ENCODE measurements around the gene SIRPG. TPM values are rescaled to one million over a fixed set of nuclear protein-coding genes. Genes with fewer than 3 reads are reported as not detected.
A peak's percentile ranks its signal among the peaks of the same experiment; 100 is the strongest.

Gene SIRPG
- total and polyA plus RNA-seq, 10 of the 15 experiments (the other 5 are each of a cell fraction or from before 2014, with no cell fraction given): 1.1 to 13.0 (median 4.1) TPM

DNA sequence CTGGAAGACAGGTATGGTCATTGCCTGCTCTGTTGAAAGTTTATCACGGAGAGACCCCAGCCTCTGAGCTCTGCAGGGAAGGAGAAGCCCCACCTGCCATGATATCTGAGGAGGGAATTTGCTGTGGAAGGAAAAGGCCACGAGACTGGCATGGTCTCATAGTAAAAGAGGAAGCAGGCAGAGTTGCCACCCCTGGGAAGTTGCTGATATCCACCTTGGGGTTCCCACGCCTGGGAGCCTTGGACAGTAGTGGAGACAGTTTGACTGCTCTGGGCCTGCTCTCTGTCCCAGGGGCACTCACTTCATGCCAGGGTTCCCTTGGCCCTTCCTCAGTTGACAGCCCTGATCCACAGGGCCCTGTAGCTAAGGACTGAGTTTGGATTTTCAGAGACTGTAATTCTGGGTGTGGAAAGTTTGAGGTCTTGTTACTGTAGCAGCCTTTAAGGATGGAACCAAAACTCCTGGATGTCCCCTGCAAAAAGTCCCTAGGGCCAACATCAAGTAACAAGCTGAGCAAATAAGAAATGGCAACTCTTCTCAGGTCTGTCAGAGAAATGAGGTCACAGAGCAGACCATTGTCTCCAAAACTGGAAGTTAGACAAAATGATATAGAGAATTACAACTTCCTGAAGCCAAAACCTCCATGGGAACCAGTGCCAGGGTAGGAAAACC, 30.9 kb downstream of the SIRPG start (continued):
- TF ChIP-seq GABPA (IDR thresholded peaks at IDR 0.05; ENCODE audit: low read depth) (no peak), RAD21 (IDR thresholded peaks at IDR 0.05; ENCODE audit: insufficient read depth, low read depth, low read length) (no peak), CREB1 (IDR thresholded peaks at IDR 0.05; ENCODE audit: low read depth) (peak; percentile 34; the same call in 1 of the 2 replicates), SP1 (IDR thresholded peaks at IDR 0.05; ENCODE audit: low read depth, low read length) (no peak), ZNF24 (IDR thresholded peaks at IDR 0.05) (no peak), HDAC6 (IDR thresholded peaks at IDR 0.05; ENCODE audit: unreplicated experiment) (no peak), RUNX3 (IDR thresholded peaks at IDR 0.05; ENCODE audit: low read length) (peak; percentile 22; the same call in 1 of the 2 replicates), BMI1 (IDR thresholded peaks at IDR 0.05; ENCODE audit: borderline replicate concordance) (no peak), LARP7 (IDR thresholded peaks at IDR 0.05) (no peak), SIN3A (IDR thresholded peaks at IDR 0.05; ENCODE audit: low read depth, low read length) (no peak), ZNF274 (IDR thresholded peaks at IDR 0.05; ENCODE audit: insufficient read depth, insufficient read length) (no peak), POU2F2 (IDR thresholded peaks at IDR 0.05; ENCODE audit: borderline replicate concordance, low read depth, low read length) (no peak), RFX5 (IDR thresholded peaks at IDR 0.05; ENCODE audit: low read depth, low read length) (no peak), WRNIP1 (IDR thresholded peaks at IDR 0.05; ENCODE audit: borderline replicate concordance, low read depth, low read length) (no peak)
- TF ChIP-seq, protein P1, sequence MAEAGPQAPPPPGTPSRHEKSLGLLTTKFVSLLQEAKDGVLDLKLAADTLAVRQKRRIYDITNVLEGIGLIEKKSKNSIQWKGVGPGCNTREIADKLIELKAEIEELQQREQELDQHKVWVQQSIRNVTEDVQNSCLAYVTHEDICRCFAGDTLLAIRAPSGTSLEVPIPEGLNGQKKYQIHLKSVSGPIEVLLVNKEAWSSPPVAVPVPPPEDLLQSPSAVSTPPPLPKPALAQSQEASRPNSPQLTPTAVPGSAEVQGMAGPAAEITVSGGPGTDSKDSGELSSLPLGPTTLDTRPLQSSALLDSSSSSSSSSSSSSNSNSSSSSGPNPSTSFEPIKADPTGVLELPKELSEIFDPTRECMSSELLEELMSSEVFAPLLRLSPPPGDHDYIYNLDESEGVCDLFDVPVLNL (IDR thresholded peaks at IDR 0.05; ENCODE audit: low read depth, low read length): no peak
- TF ChIP-seq, protein P2, sequence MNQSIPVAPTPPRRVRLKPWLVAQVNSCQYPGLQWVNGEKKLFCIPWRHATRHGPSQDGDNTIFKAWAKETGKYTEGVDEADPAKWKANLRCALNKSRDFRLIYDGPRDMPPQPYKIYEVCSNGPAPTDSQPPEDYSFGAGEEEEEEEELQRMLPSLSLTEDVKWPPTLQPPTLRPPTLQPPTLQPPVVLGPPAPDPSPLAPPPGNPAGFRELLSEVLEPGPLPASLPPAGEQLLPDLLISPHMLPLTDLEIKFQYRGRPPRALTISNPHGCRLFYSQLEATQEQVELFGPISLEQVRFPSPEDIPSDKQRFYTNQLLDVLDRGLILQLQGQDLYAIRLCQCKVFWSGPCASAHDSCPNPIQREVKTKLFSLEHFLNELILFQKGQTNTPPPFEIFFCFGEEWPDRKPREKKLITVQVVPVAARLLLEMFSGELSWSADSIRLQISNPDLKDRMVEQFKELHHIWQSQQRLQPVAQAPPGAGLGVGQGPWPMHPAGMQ (IDR thresholded peaks at IDR 0.05; ENCODE audit: borderline replicate concordance): no peak
- TF ChIP-seq, protein P3, sequence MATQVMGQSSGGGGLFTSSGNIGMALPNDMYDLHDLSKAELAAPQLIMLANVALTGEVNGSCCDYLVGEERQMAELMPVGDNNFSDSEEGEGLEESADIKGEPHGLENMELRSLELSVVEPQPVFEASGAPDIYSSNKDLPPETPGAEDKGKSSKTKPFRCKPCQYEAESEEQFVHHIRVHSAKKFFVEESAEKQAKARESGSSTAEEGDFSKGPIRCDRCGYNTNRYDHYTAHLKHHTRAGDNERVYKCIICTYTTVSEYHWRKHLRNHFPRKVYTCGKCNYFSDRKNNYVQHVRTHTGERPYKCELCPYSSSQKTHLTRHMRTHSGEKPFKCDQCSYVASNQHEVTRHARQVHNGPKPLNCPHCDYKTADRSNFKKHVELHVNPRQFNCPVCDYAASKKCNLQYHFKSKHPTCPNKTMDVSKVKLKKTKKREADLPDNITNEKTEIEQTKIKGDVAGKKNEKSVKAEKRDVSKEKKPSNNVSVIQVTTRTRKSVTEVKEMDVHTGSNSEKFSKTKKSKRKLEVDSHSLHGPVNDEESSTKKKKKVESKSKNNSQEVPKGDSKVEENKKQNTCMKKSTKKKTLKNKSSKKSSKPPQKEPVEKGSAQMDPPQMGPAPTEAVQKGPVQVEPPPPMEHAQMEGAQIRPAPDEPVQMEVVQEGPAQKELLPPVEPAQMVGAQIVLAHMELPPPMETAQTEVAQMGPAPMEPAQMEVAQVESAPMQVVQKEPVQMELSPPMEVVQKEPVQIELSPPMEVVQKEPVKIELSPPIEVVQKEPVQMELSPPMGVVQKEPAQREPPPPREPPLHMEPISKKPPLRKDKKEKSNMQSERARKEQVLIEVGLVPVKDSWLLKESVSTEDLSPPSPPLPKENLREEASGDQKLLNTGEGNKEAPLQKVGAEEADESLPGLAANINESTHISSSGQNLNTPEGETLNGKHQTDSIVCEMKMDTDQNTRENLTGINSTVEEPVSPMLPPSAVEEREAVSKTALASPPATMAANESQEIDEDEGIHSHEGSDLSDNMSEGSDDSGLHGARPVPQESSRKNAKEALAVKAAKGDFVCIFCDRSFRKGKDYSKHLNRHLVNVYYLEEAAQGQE (IDR thresholded peaks at IDR 0.05; ENCODE audit: low read depth, low read length): no peak
- TF ChIP-seq, protein P4, sequence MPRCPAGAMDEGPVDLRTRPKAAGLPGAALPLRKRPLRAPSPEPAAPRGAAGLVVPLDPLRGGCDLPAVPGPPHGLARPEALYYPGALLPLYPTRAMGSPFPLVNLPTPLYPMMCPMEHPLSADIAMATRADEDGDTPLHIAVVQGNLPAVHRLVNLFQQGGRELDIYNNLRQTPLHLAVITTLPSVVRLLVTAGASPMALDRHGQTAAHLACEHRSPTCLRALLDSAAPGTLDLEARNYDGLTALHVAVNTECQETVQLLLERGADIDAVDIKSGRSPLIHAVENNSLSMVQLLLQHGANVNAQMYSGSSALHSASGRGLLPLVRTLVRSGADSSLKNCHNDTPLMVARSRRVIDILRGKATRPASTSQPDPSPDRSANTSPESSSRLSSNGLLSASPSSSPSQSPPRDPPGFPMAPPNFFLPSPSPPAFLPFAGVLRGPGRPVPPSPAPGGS (IDR thresholded peaks at IDR 0.05; ENCODE audit: borderline replicate concordance, insufficient read depth, low read depth, low read length, poor library complexity, severe bottlenecking): no peak
- TF ChIP-seq, protein P5, sequence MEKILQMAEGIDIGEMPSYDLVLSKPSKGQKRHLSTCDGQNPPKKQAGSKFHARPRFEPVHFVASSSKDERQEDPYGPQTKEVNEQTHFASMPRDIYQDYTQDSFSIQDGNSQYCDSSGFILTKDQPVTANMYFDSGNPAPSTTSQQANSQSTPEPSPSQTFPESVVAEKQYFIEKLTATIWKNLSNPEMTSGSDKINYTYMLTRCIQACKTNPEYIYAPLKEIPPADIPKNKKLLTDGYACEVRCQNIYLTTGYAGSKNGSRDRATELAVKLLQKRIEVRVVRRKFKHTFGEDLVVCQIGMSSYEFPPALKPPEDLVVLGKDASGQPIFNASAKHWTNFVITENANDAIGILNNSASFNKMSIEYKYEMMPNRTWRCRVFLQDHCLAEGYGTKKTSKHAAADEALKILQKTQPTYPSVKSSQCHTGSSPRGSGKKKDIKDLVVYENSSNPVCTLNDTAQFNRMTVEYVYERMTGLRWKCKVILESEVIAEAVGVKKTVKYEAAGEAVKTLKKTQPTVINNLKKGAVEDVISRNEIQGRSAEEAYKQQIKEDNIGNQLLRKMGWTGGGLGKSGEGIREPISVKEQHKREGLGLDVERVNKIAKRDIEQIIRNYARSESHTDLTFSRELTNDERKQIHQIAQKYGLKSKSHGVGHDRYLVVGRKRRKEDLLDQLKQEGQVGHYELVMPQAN (conservative IDR thresholded peaks at IDR 0.05): no peak
- TF ChIP-seq, protein P6, sequence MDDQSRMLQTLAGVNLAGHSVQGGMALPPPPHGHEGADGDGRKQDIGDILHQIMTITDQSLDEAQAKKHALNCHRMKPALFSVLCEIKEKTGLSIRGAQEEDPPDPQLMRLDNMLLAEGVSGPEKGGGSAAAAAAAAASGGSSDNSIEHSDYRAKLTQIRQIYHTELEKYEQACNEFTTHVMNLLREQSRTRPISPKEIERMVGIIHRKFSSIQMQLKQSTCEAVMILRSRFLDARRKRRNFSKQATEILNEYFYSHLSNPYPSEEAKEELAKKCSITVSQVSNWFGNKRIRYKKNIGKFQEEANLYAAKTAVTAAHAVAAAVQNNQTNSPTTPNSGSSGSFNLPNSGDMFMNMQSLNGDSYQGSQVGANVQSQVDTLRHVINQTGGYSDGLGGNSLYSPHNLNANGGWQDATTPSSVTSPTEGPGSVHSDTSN (IDR thresholded peaks at IDR 0.05; ENCODE audit: insufficient replicate concordance, low read depth, low read length): no peak

Data from GM12878 (cell line).